Skeletal muscle satellite cell (primary cell): ENCODE data around the gene BCAS3.
"Not testable (repeated sequence)": the region's sequence is repeated elsewhere in the genome, so short reads cannot be mapped to it uniquely, and the experiment has no call there.

Source experiments
- H3K27me3 ChIP-seq: 2 replicates; pipeline ENCODE4 v1.7.0; 2013; ENCODE audit warnings: low read length; ENCODE audit not compliant: control insufficient read depth, insufficient read depth
- H3K36me3 ChIP-seq: 2 replicates; pipeline ENCODE4 v1.7.0; 2013; ENCODE audit warnings: mild to moderate bottlenecking, control low read depth, low read length; ENCODE audit not compliant: insufficient read depth
- H3K4me1 ChIP-seq: 2 replicates; pipeline ENCODE4 v1.7.0; 2013; ENCODE audit warnings: low read length; ENCODE audit not compliant: control insufficient read depth, insufficient read depth
- H3K4me2 ChIP-seq: 2 replicates; pipeline ENCODE4 v1.7.0; 2013; ENCODE audit warnings: mild to moderate bottlenecking, low read length
- H3K4me3 ChIP-seq: 2 replicates; pipeline ENCODE4 v1.7.0; 2013; ENCODE audit warnings: low read length
- H3K9ac ChIP-seq: 2 replicates; pipeline ENCODE4 v1.7.0; 2013; ENCODE audit warnings: mild to moderate bottlenecking, low read depth, low read length, moderate library complexity
- H3K9me3 ChIP-seq: replicated peaks from 2 replicates; pipeline ENCODE4 v1.7.0; 2013; ENCODE audit warnings: mild to moderate bottlenecking, control low read depth, low read length

The BCAS3 gene

DNA sequence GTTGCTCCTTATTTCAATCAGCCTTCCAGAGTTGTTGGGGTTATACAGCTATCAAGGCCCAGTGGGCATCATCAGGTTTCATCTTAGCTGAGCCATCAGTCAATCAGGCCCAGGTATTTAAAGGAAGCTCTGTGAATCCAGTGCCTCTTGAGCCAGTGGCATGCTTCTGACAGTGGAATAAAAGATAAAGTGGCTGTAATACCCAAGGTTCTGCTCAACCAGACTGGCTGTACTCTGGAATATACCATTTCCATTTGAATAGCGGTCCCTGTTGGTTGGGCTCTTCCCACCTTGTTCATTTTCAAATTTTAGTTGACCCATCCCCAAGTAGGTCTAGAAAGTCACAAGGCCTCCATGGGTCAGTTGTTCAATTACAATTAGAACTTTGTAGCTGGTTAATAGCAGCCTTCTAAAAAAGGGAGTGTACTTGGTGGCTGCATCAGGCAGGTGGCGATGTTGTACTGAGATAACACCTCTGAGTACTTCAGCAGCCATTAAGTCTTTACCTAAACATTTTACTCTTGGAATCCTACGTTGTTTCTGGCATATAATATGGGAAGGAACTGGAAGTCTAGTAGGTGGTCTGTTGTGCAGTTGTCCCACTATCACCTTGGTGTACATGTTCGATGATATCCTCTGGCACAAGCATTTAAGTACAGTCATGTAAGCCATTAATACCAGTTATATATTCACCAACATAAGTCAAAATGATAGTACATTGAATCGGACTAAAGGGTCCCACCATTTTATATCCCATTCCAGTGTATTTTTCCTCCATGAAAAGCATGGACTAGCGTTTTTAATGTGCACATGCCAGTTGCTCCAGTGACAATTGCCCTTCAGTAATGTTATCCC lies 294.1 kb downstream of the BCAS3 start:
- Histone ChIP-seq H3K4me3 (no peak overlapping the region), H3K36me3 (no peaks in the 10 kb centered on the region), H3K27me3 (no peaks in the 10 kb centered on the region), H3K9me3 (no peaks in the 10 kb centered on the region), H3K4me1 (no peaks in the 10 kb centered on the region), H3K4me2 (no peak overlapping the region), H3K9ac (no peak overlapping the region)

- H3K36me3 ChIP-seq, H3K9ac ChIP-seq, H3K27me3 ChIP-seq, H3K9me3 ChIP-seq, H3K4me2 ChIP-seq, H3K4me3 ChIP-seq, H3K4me1 ChIP-seq: not testable (repeated sequence)
Measured at GRCh38 chr17:60976861-60977260, 299.2 kb downstream of the BCAS3 start.

GRCh38 chr17:60989379-60989778 lies 311.7 kb downstream of the BCAS3 start:
- Histone ChIP-seq H3K9ac (no peak overlapping the region), H3K27me3 (no peaks in the 10 kb centered on the region), H3K9me3 (no peaks in the 10 kb centered on the region), H3K4me1 (no peaks in the 10 kb centered on the region), H3K4me2 (no peak overlapping the region), H3K4me3 (no peak overlapping the region), H3K36me3 (no peaks in the 10 kb centered on the region)

DNA sequence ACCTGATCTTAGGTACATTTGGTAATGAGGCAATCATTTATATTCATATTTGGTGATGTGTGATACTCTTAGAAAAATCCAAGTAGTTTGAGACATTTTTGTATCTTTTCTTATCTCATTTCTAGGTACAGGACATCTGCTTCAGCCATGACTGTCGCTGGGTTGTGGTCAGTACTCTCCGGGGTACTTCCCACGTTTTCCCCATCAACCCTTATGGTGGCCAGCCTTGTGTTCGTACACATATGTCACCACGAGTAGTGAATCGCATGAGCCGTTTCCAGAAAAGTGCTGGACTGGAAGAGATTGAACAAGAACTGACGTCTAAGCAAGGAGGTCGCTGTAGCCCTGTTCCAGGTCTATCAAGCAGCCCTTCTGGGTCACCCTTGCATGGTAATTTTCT lies 312.2 kb downstream of the BCAS3 start:
- H3K4me1 ChIP-seq: no peaks in the 10 kb centered on the region
- no peaks in the 10 kb centered on the region for H3K36me3 ChIP-seq
- H3K4me3 ChIP-seq: no peak overlapping the region
- no peaks in the 10 kb centered on the region for H3K27me3 ChIP-seq
- H3K9me3 ChIP-seq: no peaks in the 10 kb centered on the region
- H3K4me2 ChIP-seq: no peak overlapping the region
- no peak overlapping the region for H3K9ac ChIP-seq

- no peak overlapping the region for H3K4me2 ChIP-seq
- no peaks in the 10 kb centered on the region for H3K9me3 ChIP-seq
- H3K9ac ChIP-seq: no peak overlapping the region
- no peaks in the 10 kb centered on the region for H3K4me1 ChIP-seq
- H3K36me3 ChIP-seq: no peaks in the 10 kb centered on the region
- no peak overlapping the region for H3K4me3 ChIP-seq
- no peaks in the 10 kb centered on the region for H3K27me3 ChIP-seq
Measured at GRCh38 chr17:60993497-60993896, 315.8 kb downstream of the BCAS3 start.

DNA sequence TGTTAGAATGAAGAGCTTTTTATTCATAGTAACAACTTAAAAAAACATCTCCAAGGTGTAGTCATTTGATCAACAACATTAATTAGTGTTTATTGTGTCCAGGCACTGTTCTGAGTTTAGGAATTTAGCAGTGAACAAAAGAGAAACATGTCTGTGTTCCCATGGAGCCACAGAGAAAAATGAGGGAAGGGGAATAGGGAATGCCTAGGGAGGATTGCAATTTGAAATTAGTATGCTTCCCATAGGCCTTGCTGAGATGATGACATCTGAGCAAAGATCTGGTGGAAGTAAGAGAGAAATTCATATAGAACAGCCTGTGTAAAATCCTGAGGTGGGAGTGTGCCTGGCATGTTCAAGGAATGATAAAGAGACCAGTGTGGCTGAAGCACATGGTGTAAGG lies 318.0 kb downstream of the BCAS3 start:
- H3K36me3 ChIP-seq: no peaks in the 10 kb centered on the region
- no peak overlapping the region for H3K4me2 ChIP-seq
- no peak overlapping the region for H3K4me3 ChIP-seq
- no peaks in the 10 kb centered on the region for H3K27me3 ChIP-seq
- H3K4me1 ChIP-seq: no peaks in the 10 kb centered on the region
- H3K9ac ChIP-seq: no peak overlapping the region
- H3K9me3 ChIP-seq: no peaks in the 10 kb centered on the region

DNA sequence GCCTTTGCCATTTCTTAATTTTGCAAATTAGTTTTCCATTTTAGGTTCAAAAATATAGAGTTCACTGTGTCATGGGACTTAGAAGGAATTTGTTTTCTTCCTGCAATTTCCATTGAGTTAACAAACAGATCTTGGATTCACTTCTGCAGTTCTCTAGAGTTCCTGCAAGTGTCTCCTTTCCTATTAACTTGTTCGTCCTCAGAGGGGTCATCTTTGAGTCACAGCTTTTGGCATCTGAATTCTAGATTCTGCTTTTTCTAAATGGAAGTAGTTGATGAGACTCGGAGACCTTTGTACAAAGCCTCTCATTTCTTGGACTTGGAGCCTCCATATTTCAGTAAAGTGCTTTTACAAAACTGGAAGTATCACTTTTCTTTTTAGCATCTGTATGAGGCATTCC lies 323.3 kb downstream of the BCAS3 start:
- no peak overlapping the region for H3K9ac ChIP-seq
- H3K27me3 ChIP-seq: no peaks in the 10 kb centered on the region
- H3K4me3 ChIP-seq: no peak overlapping the region
- H3K9me3 ChIP-seq: no peaks in the 10 kb centered on the region
- H3K4me2 ChIP-seq: no peak overlapping the region
- H3K36me3 ChIP-seq: no peaks in the 10 kb centered on the region
- no peaks in the 10 kb centered on the region for H3K4me1 ChIP-seq

- no peak overlapping the region for H3K4me2 ChIP-seq
- H3K9ac ChIP-seq: no peak overlapping the region
- H3K9me3 ChIP-seq: no peaks in the 10 kb centered on the region
- no peaks in the 10 kb centered on the region for H3K27me3 ChIP-seq
- H3K36me3 ChIP-seq: no peaks in the 10 kb centered on the region
- H3K4me3 ChIP-seq: no peak overlapping the region
- H3K4me1 ChIP-seq: no peaks in the 10 kb centered on the region
Measured at GRCh38 chr17:61002316-61002736, 324.7 kb downstream of the BCAS3 start.

DNA sequence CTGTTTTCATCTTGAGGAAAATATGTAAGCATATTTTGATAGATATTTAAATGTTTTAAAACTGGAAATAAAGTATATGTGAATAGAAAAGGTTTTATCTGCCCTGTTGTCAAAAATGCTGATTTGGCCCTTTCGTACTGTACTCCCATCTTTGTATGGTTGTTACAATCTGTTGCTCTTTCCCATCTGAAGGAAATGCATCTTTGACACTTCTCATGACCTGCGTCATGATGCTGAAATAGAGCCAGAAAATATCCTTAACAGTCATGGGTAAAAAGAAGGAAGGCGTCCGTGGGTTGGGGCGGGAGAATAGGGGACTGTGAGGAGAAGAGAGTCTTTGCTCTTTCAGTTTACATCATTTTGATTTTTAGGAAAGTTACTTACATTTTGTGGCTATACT lies 327.7 kb downstream of the BCAS3 start:
- Histone ChIP-seq H3K4me2 (no peak overlapping the region), H3K4me3 (no peak overlapping the region), H3K4me1 (no peaks in the 10 kb centered on the region), H3K9me3 (no peaks in the 10 kb centered on the region), H3K36me3 (no peaks in the 10 kb centered on the region), H3K27me3 (no peaks in the 10 kb centered on the region), H3K9ac (no peak overlapping the region)

DNA sequence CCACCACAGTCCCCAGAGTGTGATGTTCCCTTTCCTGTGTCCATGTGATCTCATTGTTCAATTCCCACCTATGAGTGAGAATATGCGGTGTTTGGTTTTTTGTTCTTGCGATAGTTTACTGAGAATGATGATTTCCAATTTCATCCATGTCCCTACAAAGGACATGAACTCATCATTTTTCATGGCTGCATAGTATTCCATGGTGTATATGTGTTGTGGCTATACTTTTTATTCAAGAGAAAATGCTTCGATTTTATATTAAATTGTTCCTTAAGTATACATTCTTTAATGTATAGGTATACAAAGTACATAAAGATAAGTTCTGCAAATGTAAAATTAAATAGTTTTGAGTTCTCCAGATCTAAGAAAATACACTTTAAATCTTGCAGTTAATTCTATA lies 328.3 kb downstream of the BCAS3 start:
- H3K36me3 ChIP-seq, H3K9me3 ChIP-seq, H3K9ac ChIP-seq, H3K4me2 ChIP-seq, H3K4me3 ChIP-seq, H3K4me1 ChIP-seq, H3K27me3 ChIP-seq: not testable (repeated sequence)

- Histone ChIP-seq H3K36me3 (no peaks in the 10 kb centered on the region), H3K9me3 (no peaks in the 10 kb centered on the region), H3K4me1 (no peaks in the 10 kb centered on the region), H3K27me3 (no peaks in the 10 kb centered on the region), H3K4me3 (no peak overlapping the region), H3K4me2 (no peak overlapping the region), H3K9ac (no peak overlapping the region)
Measured at GRCh38 chr17:61007980-61008379, 330.3 kb downstream of the BCAS3 start.

- Histone ChIP-seq H3K36me3 (no peaks in the 10 kb centered on the region), H3K4me3 (no peak overlapping the region), H3K9ac (no peak overlapping the region), H3K4me2 (no peak overlapping the region), H3K27me3 (no peaks in the 10 kb centered on the region), H3K4me1 (no peaks in the 10 kb centered on the region), H3K9me3 (no peaks in the 10 kb centered on the region)
Measured at GRCh38 chr17:61009663-61010062, 332.0 kb downstream of the BCAS3 start.
